Fibroblast of mammary gland (primary cell): ENCODE results near the gene TMEM184C.

Source experiments
- DNase-seq: peaks from one replicate; pipeline ENCODE4 v3.0.0-alpha.2; 2010; ENCODE audit warnings: low read depth
- H3K4me3 ChIP-seq: 2 replicates; pipeline ENCODE4 v1.5.1; 2011; ENCODE audit warnings: low read depth, mild to moderate bottlenecking, low read length, moderate library complexity; ENCODE audit not compliant: control insufficient read depth
- TF ChIP-seq, protein P1 (sequence below): conservative IDR thresholded peaks from 2 replicates; pipeline ENCODE4 v1.5.1; 2011; ENCODE audit warnings: low read depth, low read length, inconsistent platforms; ENCODE audit not compliant: control insufficient read depth, insufficient read depth

The TMEM184C gene

DNA sequence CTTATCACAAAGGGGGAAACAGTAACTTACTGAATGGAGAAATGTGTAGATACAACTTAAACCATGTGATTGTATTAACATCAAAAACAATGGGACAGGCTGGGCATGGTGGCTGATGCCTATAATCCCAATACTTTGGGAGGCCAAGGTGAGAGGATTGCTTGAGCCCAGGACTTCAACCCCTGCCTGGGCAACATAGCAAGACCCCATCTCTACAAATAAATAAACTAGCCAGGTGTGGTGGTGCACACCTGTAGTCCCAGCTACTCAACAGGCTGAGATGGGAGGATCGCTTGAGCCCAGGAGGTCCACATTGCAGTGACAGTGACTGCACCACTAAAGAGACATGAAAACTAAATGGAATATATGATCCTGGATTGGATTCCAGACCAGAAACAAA, 26.4 kb downstream of the TMEM184C start:
- no peak for DNase-seq
- no peak overlapping the region for H3K4me3 ChIP-seq
- TF ChIP-seq, protein P1, sequence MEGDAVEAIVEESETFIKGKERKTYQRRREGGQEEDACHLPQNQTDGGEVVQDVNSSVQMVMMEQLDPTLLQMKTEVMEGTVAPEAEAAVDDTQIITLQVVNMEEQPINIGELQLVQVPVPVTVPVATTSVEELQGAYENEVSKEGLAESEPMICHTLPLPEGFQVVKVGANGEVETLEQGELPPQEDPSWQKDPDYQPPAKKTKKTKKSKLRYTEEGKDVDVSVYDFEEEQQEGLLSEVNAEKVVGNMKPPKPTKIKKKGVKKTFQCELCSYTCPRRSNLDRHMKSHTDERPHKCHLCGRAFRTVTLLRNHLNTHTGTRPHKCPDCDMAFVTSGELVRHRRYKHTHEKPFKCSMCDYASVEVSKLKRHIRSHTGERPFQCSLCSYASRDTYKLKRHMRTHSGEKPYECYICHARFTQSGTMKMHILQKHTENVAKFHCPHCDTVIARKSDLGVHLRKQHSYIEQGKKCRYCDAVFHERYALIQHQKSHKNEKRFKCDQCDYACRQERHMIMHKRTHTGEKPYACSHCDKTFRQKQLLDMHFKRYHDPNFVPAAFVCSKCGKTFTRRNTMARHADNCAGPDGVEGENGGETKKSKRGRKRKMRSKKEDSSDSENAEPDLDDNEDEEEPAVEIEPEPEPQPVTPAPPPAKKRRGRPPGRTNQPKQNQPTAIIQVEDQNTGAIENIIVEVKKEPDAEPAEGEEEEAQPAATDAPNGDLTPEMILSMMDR, result no peak

DNA sequence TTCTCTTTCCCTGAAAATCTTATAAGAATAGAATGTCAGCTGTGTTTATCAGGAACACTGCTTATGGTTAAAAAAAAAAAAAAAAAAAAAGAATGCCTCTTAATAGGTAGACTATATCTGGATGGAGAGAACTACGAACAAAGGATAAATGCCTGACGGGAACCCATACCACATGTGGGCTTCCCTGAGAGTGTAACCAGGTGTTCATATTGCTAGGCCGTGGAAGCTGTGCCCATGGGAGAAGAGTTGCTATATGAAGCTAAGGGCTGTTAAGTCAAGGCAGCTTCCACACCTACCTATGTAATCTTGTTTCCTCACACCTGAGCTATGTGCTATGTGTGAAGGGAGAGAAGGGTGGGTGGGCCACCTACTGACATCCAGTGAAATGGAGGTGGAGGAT, 27.3 kb downstream of the TMEM184C start:
- TF ChIP-seq, protein P1, result no peak
- no peak overlapping the region for H3K4me3 ChIP-seq
- no peak for DNase-seq

DNA sequence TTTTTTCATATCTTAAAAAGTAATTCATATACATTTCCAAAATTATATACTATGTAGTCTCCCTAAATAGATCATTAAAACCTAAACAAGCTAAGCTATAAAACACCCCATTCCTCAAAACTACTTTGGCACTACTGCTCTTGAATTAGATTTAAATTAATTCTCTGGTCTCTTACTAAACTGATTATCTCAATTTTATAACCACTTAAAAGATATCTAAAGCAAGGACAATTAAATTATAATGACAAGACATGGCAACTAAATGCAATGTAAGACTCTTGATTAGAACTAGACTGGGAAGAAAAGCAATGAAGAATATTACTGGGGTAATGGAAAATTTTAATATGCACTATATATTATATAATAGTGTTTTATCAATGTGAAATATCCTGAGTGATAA, 27.9 kb downstream of the TMEM184C start:
- TF ChIP-seq, protein P1, result no peak
- no peak overlapping the region for H3K4me3 ChIP-seq
- no peak for DNase-seq

DNA sequence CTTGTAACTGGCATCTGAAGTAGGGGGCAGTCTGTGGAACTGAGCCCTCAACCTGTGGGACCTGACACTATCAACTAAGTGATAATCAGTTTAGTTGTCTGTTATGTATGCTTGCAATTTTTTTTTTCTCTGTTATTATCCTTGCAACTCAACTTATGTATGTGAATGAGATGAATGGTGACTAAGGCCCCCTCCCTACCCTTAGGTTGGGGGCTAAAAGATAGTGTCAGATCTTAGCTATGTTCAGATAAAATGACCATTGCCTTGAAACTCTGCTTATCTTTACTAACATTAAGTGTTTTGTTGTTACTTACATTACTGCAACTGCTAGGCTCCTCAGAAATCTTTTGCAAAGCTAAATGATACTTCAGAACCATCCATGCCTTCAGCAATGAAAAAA, 31.5 kb downstream of the TMEM184C start:
- TF ChIP-seq, protein P1, result no peak
- no peak for DNase-seq

DNA sequence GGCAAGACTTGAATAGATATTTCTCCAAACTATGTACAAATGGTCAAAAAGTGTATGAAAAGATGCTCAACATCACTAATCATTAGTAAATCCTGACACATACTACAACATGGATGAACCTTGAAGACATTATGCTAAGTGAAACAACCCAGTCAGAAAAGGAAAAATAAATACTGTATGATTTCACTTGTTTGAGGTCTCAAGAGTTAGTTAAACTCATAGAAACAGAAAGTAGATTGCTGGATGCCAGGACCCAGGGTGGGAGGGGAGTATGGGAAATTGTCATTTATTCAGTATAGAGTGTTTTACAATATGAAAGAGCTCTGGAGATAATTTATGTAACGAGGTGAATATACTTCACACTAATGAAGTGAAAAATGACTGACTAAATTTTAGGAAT, 34.4 kb downstream of the TMEM184C start:
- H3K4me3 ChIP-seq, result no peak overlapping the region
- TF ChIP-seq, protein P1, result no peak
- DNase-seq, result no peak

More for the DNA sequence above, 31.5 kb downstream of the TMEM184C start:
- H3K4me3 ChIP-seq, result no peak overlapping the region

DNA sequence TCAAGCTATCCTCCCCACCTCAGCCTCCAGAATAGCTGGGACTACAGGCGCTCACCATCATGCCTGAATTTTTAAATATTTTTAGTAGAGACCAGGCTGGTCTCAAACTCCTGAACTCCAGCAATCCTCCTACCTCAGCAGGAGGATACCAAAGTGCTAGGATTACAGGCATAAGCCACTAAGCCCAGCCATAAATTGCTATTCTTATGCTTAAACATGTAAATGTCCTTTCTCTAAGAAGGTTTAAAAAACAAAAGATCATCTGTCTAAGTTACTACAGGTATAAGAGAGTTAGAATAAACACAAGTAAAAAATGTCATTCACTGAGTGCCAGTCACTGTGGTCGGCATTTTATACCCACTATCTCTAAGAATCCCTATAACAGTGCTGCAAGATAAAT, 38.4 kb downstream of the TMEM184C start:
- H3K4me3 ChIP-seq, result no peak overlapping the region
- DNase-seq, result no peak
- TF ChIP-seq, protein P1, result no peak

DNA sequence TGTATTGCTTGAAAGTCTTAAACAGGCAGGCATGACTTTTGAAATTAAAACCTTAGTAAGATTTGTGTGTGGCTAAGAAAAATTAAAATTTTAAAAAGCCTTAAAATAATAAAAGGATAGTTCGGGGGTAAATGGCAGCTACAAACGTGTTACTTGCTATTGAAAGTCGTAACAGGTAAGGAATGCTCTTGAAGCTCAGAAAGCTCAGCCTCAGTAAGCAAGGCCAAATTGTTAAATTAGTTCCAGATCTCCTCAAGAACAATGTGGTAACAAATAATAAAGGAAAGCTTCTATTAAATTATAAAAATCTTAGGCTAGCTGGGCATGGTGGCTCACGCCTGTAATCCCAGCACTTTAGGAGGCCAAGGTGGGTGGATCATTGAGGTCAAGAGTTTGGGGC, 41.3 kb downstream of the TMEM184C start:
- TF ChIP-seq, protein P1, result no peak
- DNase-seq, result no peak

More for the DNA sequence above, 41.3 kb downstream of the TMEM184C start:
- no peak overlapping the region for H3K4me3 ChIP-seq
